K562 (cell line): ENCODE results near the gene DDX43. TPM values are rescaled to one million over a fixed set of nuclear protein-coding genes. Genes with fewer than 3 reads are reported as not detected.

ENCODE experiments used
- CHAMP1 ChIP-seq: fragments of 450-650 bp; IDR thresholded peaks from 2 replicates; pipeline ENCODE4 v1.6.1; 2016; ENCODE audit warnings: mild to moderate bottlenecking
- CTCFL ChIP-seq: IDR thresholded peaks from 2 replicates; pipeline ENCODE4 v1.6.1; 2011; ENCODE audit warnings: borderline replicate concordance, low read depth, mild to moderate bottlenecking, moderate library complexity, low read length; ENCODE audit not compliant: insufficient read depth, poor library complexity, severe bottlenecking
- FOXM1 ChIP-seq, 2 experiments: fragments of 450-650 bp in 1 of 2; sonication (generic) in 1 of 2; formaldehyde crosslinking in 1 of 2; IDR thresholded peaks; 2 replicates each; pipeline versions ENCODE4 v1.6.1 to v1.9.0; 2017 to 2022; ENCODE audit warnings: low read depth in 2 of 2, mild to moderate bottlenecking in 2 of 2, missing genetic modification reagents in 1 of 2, moderate library complexity in 1 of 2
- HDAC3 ChIP-seq: fragments of 450-650 bp; IDR thresholded peaks from 2 replicates; pipeline ENCODE4 v1.6.1; 2018; ENCODE audit warnings: borderline replicate concordance, mild to moderate bottlenecking, moderate library complexity; ENCODE audit not compliant: partially characterized antibody
- NFRKB ChIP-seq: fragments of 450-650 bp; IDR thresholded peaks from 2 replicates; pipeline ENCODE4 v1.6.1; 2016; ENCODE audit warnings: low read depth
- POLR2G ChIP-seq: fragments of 200-400 bp; formaldehyde crosslinking; IDR thresholded peaks from 2 replicates; pipeline ENCODE4 v1.6.1; 2017; ENCODE audit warnings: low read depth, mild to moderate bottlenecking, antibody characterized with exemption, low read length, moderate library complexity
- RB1 ChIP-seq: fragments of 450-650 bp; IDR thresholded peaks from 2 replicates; pipeline ENCODE4 v1.6.1; 2017; ENCODE audit warnings: low read depth, mild to moderate bottlenecking
- RBFOX2 ChIP-seq: fragments of 200-400 bp; formaldehyde crosslinking; IDR thresholded peaks from 2 replicates; pipeline ENCODE4 v1.6.1; 2017; ENCODE audit warnings: low read depth, mild to moderate bottlenecking, low read length, moderate library complexity
- RBM39 ChIP-seq: fragments of 200-400 bp; formaldehyde crosslinking; optimal IDR thresholded peaks from 2 replicates; pipeline ENCODE3; 2018; ENCODE audit warnings: low read depth, low read length
- RCOR1 ChIP-seq, 2 experiments: IDR thresholded peaks; 2 replicates each; pipeline ENCODE4 v1.6.1; 2012; ENCODE audit warnings: low read depth in 2 of 2, low read length in 2 of 2, borderline replicate concordance in 1 of 2, improper control_type of control experiment in 1 of 2
- REST ChIP-seq, 2 experiments: fragments of 450-650 bp; formaldehyde crosslinking in 1 of 2; IDR thresholded peaks; 2 replicates each; pipeline versions ENCODE4 v1.4.0 to v1.6.1; 2014 to 2020; ENCODE audit warnings: mild to moderate bottlenecking in 2 of 2, borderline replicate concordance in 1 of 2, low read depth in 1 of 2
- SMARCE1 ChIP-seq: fragments of 450-650 bp; IDR thresholded peaks from 2 replicates; pipeline ENCODE4 v1.7.1; 2016; ENCODE audit warnings: mild to moderate bottlenecking
- ZNF589 ChIP-seq: fragments of 200-800 bp; sonication (Bioruptor generic); IDR thresholded peaks from 2 replicates; pipeline ENCODE4 v1.6.1; 2016; ENCODE audit warnings: low read depth, missing genetic modification characterization, missing compliant biosample characterization
- polyA plus RNA-seq, 8 experiments: library from polyadenylated mRNA; depleted of rRNA in 4 of 8; stranded (reverse) in 5 of 8; unstranded in 3 of 8; fragments of >200 nt; fragmentation: Nextera tagmentation in 2 of 8; fragmentation: Illumina TruSeq in 1 of 8; extraction: Ambion mirVana in 2 of 8; extraction: Trizol in 1 of 8; gene quantifications; 2 replicates each; pipeline versions ENCODE4 v1.2.1 to v1.2.3, GENCODE V29; 2011 to 2014; ENCODE audit warnings: inconsistent platforms in 1 of 8, missing spikeins in 1 of 8
- total RNA-seq, 7 experiments: library from RNA; depleted of rRNA in 6 of 7; stranded (reverse); fragments of >200 nt in 6 of 7; fragmentation: Illumina TruSeq in 2 of 7; extraction: Trizol in 2 of 7; gene quantifications; 2 replicates each; pipeline versions ENCODE4 v1.2.1 to v1.2.3, GENCODE V29; 2011 to 2021; ENCODE audit warnings: low replicate concordance in 1 of 7

DDX43 gene
- total and polyA plus RNA-seq, 9 of the 15 experiments (the other 6 are each of a cell fraction or from before 2014, with no cell fraction given) = 0.07 to 0.88 (median 0.25) TPM

- TF ChIP-seq REST (IDR thresholded peaks at IDR 0.05; ENCODE audit: borderline replicate concordance) (peak; percentile 64), REST (CRISPR knock-in tag; IDR thresholded peaks at IDR 0.05; ENCODE audit: low read depth) (0 out of 2 replicates have a peak, but pooled peaks have one; percentile 12), HDAC3 (peak; percentile 13), POLR2G (peak; percentile 94), RCOR1 (IDR thresholded peaks at IDR 0.05; ENCODE audit: borderline replicate concordance in 1 of 2, low read depth in 2 of 2, low read length in 2 of 2) (peak in 1 of 2 experiments; percentile 65; a peak in 2 of 4 replicates), NFRKB (peak; percentile 82; the same call in 1 of the 2 replicates), ZNF589 (CRISPR knock-in tag) (peak; percentile 7; the same call in 1 of the 2 replicates), RBM39 (peak; percentile 73), CTCFL (peak; percentile 87), SMARCE1 (peak; percentile 67; the same call in 1 of the 2 replicates), FOXM1 (IDR thresholded peaks at IDR 0.05; ENCODE audit: low read depth) (no peak), FOXM1 (CRISPR knock-in tag; IDR thresholded peaks at IDR 0.05; ENCODE audit: low read depth) (no peak), CHAMP1 (peak; percentile 44; the same call in 1 of the 2 replicates), RBFOX2 (peak; percentile 95), RB1 (peak; percentile 7; the same call in 1 of the 2 replicates)
Measured at GRCh38 chr6:73388800-73389512, 5.7 kb upstream of the DDX43 start (continued).
